Activated naive CD4-positive, alpha-beta T cell treated with anti-CD3 and anti-CD28 coated beads, Interleukin-2, amount 50 U/mL, for 24 hours (primary cell): ENCODE results near the gene TOMM5.
A peak's percentile ranks its signal among the peaks of the same experiment; 100 is the strongest.

Source experiments
- H3K27ac Mint-ChIP-seq: one replicate; pipeline ENCODE4 v1.8.0; 2021; ENCODE audit warnings: mild to moderate bottlenecking, mixed read lengths
- H3K27me3 Mint-ChIP-seq: one replicate; pipeline ENCODE4 v1.8.0; 2021; ENCODE audit warnings: mixed read lengths
- H3K36me3 Mint-ChIP-seq: one replicate; pipeline ENCODE4 v1.8.0; 2021; ENCODE audit warnings: mixed read lengths
- H3K4me1 Mint-ChIP-seq: one replicate; pipeline ENCODE4 v1.8.0; 2021; ENCODE audit warnings: mixed read lengths
- H3K4me3 Mint-ChIP-seq: one replicate; pipeline ENCODE4 v1.8.0; 2021; ENCODE audit warnings: mild to moderate bottlenecking, mixed read lengths
- H3K9me3 Mint-ChIP-seq: one replicate; pipeline ENCODE4 v1.8.0; 2021; ENCODE audit warnings: mixed read lengths

The TOMM5 gene

DNA sequence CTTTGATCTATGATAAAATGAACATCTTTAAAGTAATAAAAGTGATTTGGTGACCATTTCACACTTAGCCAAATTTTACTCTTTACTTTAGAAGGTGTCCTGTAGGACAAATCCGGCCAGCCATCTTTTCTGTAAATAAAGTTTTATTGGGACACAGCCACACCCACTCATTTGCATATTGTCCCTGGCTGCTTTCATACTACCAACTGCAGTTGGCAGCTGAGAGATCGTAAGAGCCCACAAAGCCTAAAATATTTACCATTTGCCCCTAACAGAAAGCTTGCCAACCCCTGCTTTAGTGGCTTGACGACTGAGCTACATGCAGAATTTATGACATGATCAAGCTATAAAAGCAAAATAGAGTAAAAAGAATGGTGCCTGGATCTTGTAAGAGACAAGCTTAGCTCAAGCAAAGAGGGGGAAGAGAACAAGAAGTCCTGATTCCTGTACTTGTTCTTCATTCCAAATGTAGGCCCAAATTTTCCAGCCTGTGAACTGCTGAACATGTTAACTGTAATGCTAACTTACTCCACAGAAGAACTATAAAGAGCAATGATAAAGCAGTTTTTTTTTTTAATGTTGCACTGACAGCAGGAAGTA, 8.8 kb downstream of the TOMM5 start:
- Mint-ChIP-seq H3K36me3 (peaks cover 24% of the 10 kb centered on the region), H3K4me1 (peaks cover 35% of the 10 kb centered on the region), H3K27ac (no peak overlapping the region), H3K4me3 (no peak overlapping the region), H3K9me3 (no peaks in the 10 kb centered on the region), H3K27me3 (no peaks in the 10 kb centered on the region)

DNA sequence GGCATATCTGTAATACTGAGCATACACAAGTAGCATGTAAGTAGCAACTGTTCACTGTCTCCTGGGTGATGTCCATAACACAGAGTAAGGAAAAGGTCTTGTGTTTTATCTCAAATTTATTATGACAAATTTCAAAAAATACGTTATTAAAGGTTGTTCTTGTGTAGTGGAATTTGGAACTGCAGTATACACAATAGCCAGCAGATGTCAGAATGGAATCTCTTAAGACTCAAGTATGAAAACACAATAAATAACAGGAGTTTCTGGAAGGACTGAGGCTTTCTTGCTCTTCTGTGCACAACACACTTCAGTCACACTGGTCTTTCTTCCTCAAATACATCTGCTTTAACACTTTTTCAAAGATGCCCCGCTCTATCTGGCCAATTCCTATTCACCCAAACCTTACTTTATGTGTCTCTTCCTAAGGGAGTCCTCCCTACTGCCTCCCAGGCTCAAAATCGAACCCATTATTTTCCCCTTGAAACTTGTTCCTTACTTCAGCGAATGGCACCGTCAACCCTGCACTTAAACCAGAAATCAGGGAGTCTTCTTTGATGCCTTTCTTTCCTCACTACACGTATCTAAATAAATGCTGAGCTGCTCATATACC, 9.7 kb downstream of the TOMM5 start:
- peaks cover 22% of the 10 kb centered on the region for H3K36me3 Mint-ChIP-seq
- no peak overlapping the region for H3K27ac Mint-ChIP-seq
- H3K4me1 Mint-ChIP-seq = peaks cover 31% of the 10 kb centered on the region
- no peaks in the 10 kb centered on the region for H3K9me3 Mint-ChIP-seq
- no peaks in the 10 kb centered on the region for H3K27me3 Mint-ChIP-seq
- no peak overlapping the region for H3K4me3 Mint-ChIP-seq

DNA sequence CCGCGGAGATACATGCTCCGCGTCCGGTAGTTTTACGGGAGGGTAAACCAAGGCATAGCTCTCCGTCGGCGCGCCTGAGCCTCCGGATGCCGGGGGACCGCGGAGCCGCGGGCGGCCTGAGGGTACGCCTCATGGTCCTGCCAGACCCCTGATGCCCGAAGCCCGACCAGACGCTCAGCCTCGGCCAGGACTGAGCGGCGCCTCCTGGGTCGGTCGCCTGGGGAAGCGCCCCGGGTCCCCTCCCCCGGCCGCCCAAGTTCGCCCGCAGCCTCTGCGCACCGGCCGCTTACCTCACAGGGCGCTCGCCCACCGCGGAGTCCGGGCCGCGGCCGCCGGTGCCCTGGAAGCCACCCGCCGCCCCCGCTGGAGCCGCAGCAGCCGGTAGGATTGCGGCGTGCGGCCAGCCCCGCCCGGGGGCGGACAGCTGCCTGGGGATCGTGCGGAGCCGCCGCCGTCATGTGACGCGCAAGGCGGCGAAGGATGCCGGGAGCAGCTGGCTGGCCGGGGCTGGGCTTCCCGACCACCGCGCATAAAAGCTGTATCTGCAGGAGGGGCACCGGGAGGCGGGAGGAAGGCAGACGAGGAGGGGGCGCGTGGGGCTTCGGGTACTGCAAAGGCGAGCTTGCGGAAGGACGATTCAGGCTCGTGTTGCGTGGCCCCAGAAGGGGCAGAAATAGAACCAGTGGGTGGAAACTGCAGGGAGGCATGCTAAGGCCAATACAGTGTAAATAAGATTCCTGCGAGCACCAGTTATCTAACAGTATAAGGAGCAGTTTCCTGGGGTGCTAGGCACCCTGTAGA, 16.3 kb downstream of the TOMM5 start, which contains the start of gene FBXO10:
TSS of gene FBXO10 (minus strand) at position 460 of the 801 bp plus-strand sequence. CDS start 34,612 bp downstream, outside the sequence.
- H3K27me3 Mint-ChIP-seq = no peaks in the 10 kb centered on the region
- peak within 1 kb of the TSS; percentile 88 for H3K4me3 Mint-ChIP-seq
- no peak within 1 kb of the TSS for H3K27ac Mint-ChIP-seq
- H3K9me3 Mint-ChIP-seq = no peaks in the 10 kb centered on the region
- peaks cover 5% of the 10 kb centered on the region for H3K36me3 Mint-ChIP-seq
- peaks cover 26% of the 10 kb centered on the region for H3K4me1 Mint-ChIP-seq

DNA sequence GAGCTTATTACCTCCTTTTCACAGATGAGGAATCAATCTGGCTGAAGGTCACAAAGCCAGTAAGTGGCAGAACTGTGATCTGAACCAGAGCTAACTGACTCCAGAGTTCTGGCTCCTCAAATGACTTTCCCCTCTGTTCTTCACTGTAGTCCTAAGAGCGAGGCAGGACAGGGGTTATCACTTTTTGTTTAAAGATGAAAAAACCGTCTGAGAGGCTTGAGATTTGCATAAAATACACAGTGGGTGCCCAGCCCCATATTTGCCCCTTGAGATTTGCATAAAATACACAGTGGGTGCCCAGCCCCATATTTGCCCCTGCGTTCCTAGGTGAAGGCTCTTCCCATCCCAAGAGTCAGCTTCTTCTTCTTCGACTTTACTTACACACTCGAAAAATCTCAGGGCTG, 16.9 kb downstream of the TOMM5 start:
- Mint-ChIP-seq H3K9me3 (no peaks in the 10 kb centered on the region), H3K27me3 (no peaks in the 10 kb centered on the region), H3K36me3 (peaks cover 5% of the 10 kb centered on the region), H3K27ac (no peak overlapping the region), H3K4me1 (peaks cover 26% of the 10 kb centered on the region), H3K4me3 (peak overlapping the region; percentile 72)

DNA sequence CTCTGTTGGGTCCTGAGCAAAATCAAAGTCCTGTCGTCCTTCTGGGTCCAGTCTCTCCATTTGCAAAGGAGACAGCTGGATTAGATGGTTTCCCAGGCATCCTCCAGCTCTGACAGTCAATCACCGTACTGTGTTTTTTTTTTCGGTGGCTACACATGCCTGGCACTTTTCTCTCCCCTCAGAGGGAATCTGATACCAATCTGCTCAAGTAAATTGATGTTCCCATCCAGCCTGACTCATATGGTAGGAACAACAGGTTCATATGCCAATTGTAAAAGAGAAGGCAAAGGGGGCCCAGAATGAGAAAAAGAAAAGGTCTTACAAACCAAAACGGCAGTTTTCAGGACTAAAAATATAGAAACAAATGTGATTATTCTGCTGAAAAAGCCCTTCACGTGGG, 17.4 kb downstream of the TOMM5 start:
- no peaks in the 10 kb centered on the region for H3K9me3 Mint-ChIP-seq
- H3K4me3 Mint-ChIP-seq = peak overlapping the region; percentile 72
- peaks cover 5% of the 10 kb centered on the region for H3K36me3 Mint-ChIP-seq
- H3K4me1 Mint-ChIP-seq = peaks cover 26% of the 10 kb centered on the region
- H3K27me3 Mint-ChIP-seq = no peaks in the 10 kb centered on the region
- H3K27ac Mint-ChIP-seq = no peak overlapping the region

DNA sequence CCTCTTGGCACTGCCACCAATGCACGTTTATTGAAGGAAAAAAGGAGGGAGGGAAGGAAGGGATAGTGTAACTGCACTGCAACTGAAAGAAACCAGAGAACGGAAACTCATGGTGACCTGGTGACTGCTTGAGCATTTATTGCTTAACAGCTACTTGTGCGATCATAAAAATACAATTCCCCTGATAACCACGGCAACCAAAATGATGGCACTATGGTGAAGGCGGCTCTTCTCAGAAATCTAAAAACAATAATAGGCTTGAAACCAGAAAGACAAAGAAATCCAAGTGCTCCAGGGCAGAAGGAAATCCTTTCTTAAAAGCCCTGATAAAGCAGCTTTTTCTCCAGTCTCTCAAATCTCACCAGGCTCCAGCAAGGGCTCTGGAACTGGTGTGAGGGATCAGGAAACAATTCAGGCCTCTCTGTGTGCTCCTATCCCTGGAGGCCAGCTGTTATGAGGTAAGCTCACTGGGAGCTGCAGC, 18.1 kb downstream of the TOMM5 start:
- no peaks in the 10 kb centered on the region for H3K27me3 Mint-ChIP-seq
- no peak overlapping the region for H3K27ac Mint-ChIP-seq
- peaks cover 5% of the 10 kb centered on the region for H3K36me3 Mint-ChIP-seq
- no peak overlapping the region for H3K4me3 Mint-ChIP-seq
- peaks cover 26% of the 10 kb centered on the region for H3K4me1 Mint-ChIP-seq
- H3K9me3 Mint-ChIP-seq = no peaks in the 10 kb centered on the region

DNA sequence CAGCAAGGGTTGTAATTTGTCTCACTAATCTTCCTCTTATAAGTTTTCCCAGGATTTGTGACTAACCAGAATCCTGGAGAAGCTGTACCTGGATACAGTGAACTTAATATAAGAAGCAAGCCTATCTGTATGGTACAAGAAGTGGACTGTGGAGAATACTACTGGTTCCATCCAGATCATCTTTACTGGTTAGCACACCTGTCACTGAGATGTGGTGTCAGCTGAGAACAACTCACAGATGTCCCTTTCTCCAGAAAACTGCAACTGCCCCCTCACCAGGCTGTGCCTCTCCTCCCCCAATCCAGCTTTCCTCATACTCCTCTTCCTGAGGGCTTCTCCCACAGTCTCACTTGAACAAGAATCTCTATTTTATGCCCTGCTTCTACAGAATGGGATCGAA, 21.1 kb downstream of the TOMM5 start:
- Mint-ChIP-seq H3K4me3 (no peak overlapping the region), H3K27me3 (no peaks in the 10 kb centered on the region), H3K9me3 (no peaks in the 10 kb centered on the region), H3K27ac (no peak overlapping the region), H3K36me3 (peaks cover 3% of the 10 kb centered on the region), H3K4me1 (peaks cover 15% of the 10 kb centered on the region)

DNA sequence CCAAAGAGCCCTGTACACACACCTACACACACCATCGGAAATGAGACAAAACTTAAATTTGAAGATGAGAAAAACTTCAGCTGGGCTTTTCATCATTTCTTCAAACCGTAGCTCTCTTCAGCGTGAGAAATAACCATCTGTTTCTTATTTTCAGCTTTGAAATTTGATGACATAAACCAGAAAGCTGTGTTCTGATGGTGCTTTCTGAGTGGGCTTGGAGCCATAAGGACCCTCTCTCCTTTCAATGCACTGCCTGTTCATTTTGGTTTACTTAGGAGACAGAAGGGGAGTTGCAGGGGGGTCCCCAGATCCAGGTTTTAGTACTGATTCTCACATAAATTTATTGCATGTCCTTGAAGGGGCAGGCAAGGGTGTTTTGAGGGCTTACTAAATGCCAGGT, 25.7 kb downstream of the TOMM5 start:
- Mint-ChIP-seq H3K36me3 (peaks cover 9% of the 10 kb centered on the region), H3K4me1 (no peaks in the 10 kb centered on the region), H3K4me3 (no peak overlapping the region), H3K27ac (no peak overlapping the region), H3K9me3 (peaks cover 6% of the 10 kb centered on the region), H3K27me3 (no peaks in the 10 kb centered on the region)

DNA sequence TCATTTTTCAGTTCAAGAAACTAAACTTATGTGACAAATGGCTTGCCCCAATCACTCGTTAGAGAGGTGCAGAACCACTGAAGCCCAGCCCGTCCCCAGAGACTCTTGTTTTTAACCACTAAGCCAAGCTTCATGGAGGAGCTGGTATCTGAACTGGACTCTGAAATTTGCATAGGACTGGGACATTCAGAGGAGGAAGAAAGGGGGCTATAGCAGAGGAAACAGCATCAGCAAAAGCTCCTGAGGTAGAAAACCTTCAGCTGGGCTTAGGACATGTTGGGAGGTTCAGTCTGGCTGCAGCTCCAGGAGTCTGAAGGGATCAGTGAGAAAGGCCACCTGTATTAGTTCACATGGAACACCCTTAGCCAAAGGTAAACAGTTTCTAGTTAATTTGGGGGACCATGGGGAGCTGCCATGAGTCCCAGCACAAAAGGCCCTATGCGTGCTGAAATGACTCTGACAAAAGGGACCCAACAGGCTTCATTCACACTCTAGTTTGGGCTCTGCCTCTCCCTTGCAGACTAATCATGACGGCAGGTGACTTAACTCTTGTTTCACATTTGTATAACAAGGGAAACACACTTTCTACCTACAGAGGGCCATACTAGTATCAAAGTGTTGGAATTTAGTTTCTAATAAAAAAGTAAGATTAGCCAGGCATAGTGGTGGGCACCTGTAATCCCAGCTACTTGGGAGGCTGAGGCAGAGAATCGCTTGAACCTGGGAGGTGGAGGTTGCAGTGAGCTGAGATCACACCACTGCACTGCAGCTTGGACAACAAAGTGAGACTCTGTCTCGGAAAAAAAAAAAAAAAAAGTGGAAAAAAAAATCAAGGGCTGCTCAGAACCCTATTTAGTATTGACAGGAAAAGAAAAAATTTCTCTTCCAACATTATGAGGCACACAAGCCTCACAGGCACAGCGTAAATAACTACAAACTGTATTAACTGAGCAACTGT, 26.5 kb downstream of the TOMM5 start:
- H3K27me3 Mint-ChIP-seq = no peaks in the 10 kb centered on the region
- peaks cover 6% of the 10 kb centered on the region for H3K9me3 Mint-ChIP-seq
- H3K4me1 Mint-ChIP-seq = no peaks in the 10 kb centered on the region
- H3K27ac Mint-ChIP-seq = no peak overlapping the region
- H3K36me3 Mint-ChIP-seq = peaks cover 9% of the 10 kb centered on the region
- H3K4me3 Mint-ChIP-seq = no peak overlapping the region

DNA sequence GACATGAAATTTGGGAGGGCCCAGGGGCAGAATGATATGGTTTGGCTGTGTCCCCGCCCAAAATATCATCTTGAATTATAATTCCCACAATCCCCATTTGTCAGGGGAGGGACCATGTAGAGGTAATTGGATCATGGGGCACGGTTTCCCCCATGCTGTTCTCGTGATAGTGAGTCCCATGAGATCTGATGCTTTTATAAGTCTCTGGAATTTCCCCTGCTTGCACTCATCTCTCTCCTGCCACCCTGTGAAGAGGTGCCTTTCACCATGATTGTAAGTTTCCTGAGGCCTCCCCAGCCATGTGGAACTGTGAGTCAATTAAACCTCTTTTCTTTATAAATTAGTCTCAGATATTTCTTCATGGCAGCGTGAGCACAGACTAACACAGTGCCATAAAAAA, 27.5 kb downstream of the TOMM5 start:
- peaks cover 6% of the 10 kb centered on the region for H3K9me3 Mint-ChIP-seq
- no peak overlapping the region for H3K4me3 Mint-ChIP-seq
- H3K27ac Mint-ChIP-seq = no peak overlapping the region
- H3K4me1 Mint-ChIP-seq = no peaks in the 10 kb centered on the region
- H3K27me3 Mint-ChIP-seq = no peaks in the 10 kb centered on the region
- peaks cover 9% of the 10 kb centered on the region for H3K36me3 Mint-ChIP-seq

DNA sequence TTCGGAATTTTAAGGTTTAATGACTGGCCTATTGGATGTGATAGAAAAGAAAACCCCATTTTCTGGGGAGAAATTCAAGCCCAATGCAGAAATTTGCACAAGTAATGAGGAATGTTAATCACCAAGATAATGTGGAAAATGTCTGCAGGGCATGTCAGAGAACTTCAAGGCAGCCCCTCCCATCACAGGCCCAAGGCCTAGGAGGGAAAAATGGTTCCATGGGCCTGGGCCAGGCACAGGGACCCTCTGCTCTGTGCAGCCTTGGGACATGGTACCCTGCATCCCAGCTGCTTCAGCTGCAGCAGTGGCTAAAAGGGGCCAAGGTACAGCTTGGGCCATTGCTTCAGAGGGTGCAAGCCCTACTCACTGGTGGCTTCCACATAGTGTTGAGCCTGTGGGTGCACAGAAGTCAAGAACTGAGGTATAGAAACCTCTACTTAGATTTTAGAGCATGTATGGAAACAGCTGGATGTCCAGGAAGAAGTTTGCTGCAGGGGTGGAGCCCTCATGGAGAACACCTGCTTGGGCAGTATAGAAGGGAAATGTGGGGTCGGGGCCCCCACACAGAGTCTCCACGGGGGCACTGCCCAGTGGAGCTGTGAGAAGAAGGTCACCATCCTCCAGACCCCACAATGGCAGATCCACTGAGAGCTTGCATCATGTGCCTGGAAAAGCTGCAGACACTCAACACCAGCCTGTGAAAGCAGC, 28.4 kb downstream of the TOMM5 start:
- H3K4me1 Mint-ChIP-seq = no peaks in the 10 kb centered on the region
- H3K27ac Mint-ChIP-seq = no peak overlapping the region
- H3K36me3 Mint-ChIP-seq = peaks cover 9% of the 10 kb centered on the region
- H3K4me3 Mint-ChIP-seq = no peak overlapping the region
- H3K27me3 Mint-ChIP-seq = no peaks in the 10 kb centered on the region
- H3K9me3 Mint-ChIP-seq = peaks cover 6% of the 10 kb centered on the region

DNA sequence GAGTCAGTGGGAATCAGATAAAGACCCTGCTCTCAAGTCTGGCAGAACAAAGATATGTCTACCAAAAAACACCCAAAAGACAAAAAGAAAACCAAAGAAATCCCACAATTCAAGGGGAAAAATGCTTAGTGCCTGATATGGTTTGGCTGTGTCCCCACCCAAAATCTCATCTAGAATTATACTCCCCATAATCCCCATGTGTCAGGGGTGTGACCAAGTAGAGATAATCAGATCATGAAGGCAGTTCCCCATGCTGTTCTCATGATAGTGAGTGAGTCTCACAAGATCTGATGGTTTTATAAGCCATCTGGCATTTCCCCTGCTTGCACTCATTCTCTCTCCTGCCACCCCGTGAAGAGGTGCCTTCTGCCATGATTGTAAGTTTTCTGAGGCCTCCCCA, 29.6 kb downstream of the TOMM5 start:
- H3K9me3 Mint-ChIP-seq = peaks cover 6% of the 10 kb centered on the region
- H3K4me1 Mint-ChIP-seq = no peaks in the 10 kb centered on the region
- H3K4me3 Mint-ChIP-seq = no peak overlapping the region
- H3K36me3 Mint-ChIP-seq = peaks cover 6% of the 10 kb centered on the region
- H3K27ac Mint-ChIP-seq = no peak overlapping the region
- no peaks in the 10 kb centered on the region for H3K27me3 Mint-ChIP-seq

DNA sequence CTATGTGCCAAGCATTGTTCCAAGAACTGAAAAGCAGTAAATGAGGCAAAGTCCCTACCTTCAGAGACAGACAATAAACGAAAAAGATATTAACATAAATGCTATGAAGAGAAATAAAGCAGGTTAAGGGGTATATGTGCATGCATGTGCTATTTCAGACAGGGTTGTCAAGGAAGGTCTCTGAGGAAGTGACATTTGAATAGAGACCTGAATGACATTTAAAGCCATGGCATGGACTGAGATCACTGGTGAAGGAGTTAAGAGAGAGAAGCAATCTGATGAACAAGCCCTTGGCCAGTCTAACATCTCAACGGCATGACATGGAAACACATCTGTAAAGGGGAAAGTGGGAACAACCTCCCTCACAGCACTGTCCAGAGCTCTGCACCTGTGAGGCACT, 30.7 kb downstream of the TOMM5 start:
- no peak overlapping the region for H3K27ac Mint-ChIP-seq
- H3K4me1 Mint-ChIP-seq = no peaks in the 10 kb centered on the region
- H3K36me3 Mint-ChIP-seq = peaks cover 6% of the 10 kb centered on the region
- no peaks in the 10 kb centered on the region for H3K27me3 Mint-ChIP-seq
- H3K9me3 Mint-ChIP-seq = peaks cover 6% of the 10 kb centered on the region
- no peak overlapping the region for H3K4me3 Mint-ChIP-seq

DNA sequence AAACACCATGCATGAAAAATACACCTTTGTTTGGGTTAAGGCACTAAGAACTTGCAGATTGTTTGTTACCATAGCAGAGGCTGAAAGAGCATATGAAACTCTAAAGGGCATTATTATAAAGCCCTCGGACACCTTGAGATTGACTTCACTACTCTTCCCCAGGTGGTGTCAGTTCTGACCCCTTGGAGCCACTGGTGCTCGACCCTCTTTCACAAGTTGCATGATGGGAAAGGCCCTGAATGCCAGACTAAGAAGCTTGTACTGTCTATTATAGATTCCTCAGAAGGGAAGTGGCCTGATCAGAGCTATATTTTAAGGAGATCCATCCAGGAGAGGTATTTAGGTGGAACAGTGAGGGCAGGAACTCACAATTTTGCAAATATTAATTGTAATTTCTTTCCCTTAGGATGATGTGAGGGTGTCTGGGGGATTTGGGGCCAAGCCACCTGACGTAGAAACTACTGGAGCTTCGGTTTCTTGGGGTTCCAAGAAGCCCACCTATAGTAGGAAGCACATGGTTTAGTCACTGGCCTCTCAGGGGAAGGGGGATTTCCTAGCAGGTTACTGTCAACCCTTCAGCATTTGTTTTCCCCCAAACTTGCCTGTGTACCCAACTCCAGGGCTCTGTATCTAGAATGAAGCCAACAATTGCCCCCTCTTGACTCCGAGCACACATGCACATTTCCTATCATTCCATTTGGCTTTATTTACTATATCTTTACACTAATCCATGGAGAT, 32.4 kb downstream of the TOMM5 start:
- H3K27ac Mint-ChIP-seq = no peak overlapping the region
- H3K4me1 Mint-ChIP-seq = no peaks in the 10 kb centered on the region
- no peaks in the 10 kb centered on the region for H3K27me3 Mint-ChIP-seq
- H3K9me3 Mint-ChIP-seq = peaks cover 6% of the 10 kb centered on the region
- H3K36me3 Mint-ChIP-seq = peaks cover 6% of the 10 kb centered on the region
- no peak overlapping the region for H3K4me3 Mint-ChIP-seq
